HEK293T (cell line): ENCODE data around the gene CLTA.

Source experiments
- CTCF ChIA-PET: fragments of 350-600 bp; formaldehyde crosslinking; extraction: SDS; loops from one replicate; lab custom pipeline; 2021; ENCODE audit warnings: antibody characterized with exemption, inconsistent platforms; lab: Yijun Ruan, JAX
- POLR2A ChIA-PET: fragments of 350-600 bp; formaldehyde crosslinking; extraction: SDS; loops from one replicate; lab custom pipeline; 2020; ENCODE audit warnings: antibody characterized with exemption, inconsistent platforms; lab: Yijun Ruan, JAX
- DNase-seq: peaks from one replicate; pipeline ENCODE4 v3.0.0; 2012; ENCODE audit warnings: mixed read lengths; ENCODE audit errors: extremely low spot score
- ARNT ChIP-seq: fragments of 450-650 bp; IDR thresholded peaks from 2 replicates; pipeline ENCODE4 v1.6.1; 2017; ENCODE audit warnings: mild to moderate bottlenecking
- BHLHE40 ChIP-seq: fragments of 450-650 bp; IDR thresholded peaks from 2 replicates; pipeline ENCODE4 v1.6.1; 2016; ENCODE audit warnings: mild to moderate bottlenecking, moderate library complexity, borderline replicate concordance
- CTBP1 ChIP-seq: fragments of 450-650 bp; IDR thresholded peaks from 2 replicates; pipeline ENCODE4 v1.6.1; 2016; ENCODE audit warnings: borderline replicate concordance
- ELF4 ChIP-seq: fragments of 450-650 bp; IDR thresholded peaks from 2 replicates; pipeline ENCODE4 v1.6.1; 2017; ENCODE audit warnings: antibody characterized with exemption
- FOXA1 ChIP-seq: fragments of 450-650 bp; IDR thresholded peaks from 2 replicates; pipeline ENCODE4 v1.6.1; 2016; ENCODE audit warnings: mild to moderate bottlenecking
- FOXK2 ChIP-seq: fragments of 450-650 bp; IDR thresholded peaks from 2 replicates; pipeline ENCODE4 v1.6.1; 2016; ENCODE audit warnings: mild to moderate bottlenecking
- FOXM1 ChIP-seq: fragments of 450-650 bp; IDR thresholded peaks from 2 replicates; pipeline ENCODE4 v1.6.1; 2017; ENCODE audit warnings: mild to moderate bottlenecking, borderline replicate concordance
- HDGF ChIP-seq: fragments of 450-650 bp; IDR thresholded peaks from 2 replicates; pipeline ENCODE4 v1.6.1; 2017; ENCODE audit warnings: antibody characterized with exemption, borderline replicate concordance
- L3MBTL2 ChIP-seq: fragments of 450-650 bp; conservative IDR thresholded peaks from 2 replicates; pipeline ENCODE4 v1.6.1; 2016; ENCODE audit warnings: mild to moderate bottlenecking
- LEF1 ChIP-seq: fragments of 450-650 bp; IDR thresholded peaks from 2 replicates; pipeline ENCODE4 v1.6.1; 2017; ENCODE audit warnings: mild to moderate bottlenecking, borderline replicate concordance
- NFRKB ChIP-seq: fragments of 450-650 bp; IDR thresholded peaks from 2 replicates; pipeline ENCODE4 v1.6.1; 2016; ENCODE audit warnings: mild to moderate bottlenecking, moderate library complexity
- PKNOX1 ChIP-seq: fragments of 450-650 bp; IDR thresholded peaks from 2 replicates; pipeline ENCODE4 v1.6.1; 2016
- SP1 ChIP-seq: fragments of 450-650 bp; IDR thresholded peaks from 2 replicates; pipeline ENCODE4 v1.6.1; 2017
- SUZ12 ChIP-seq: fragments of 450-650 bp; IDR thresholded peaks from 2 replicates; pipeline ENCODE4 v1.6.1; 2016; ENCODE audit warnings: mild to moderate bottlenecking
- TARDBP ChIP-seq: fragments of 450-650 bp; IDR thresholded peaks from 2 replicates; pipeline ENCODE4 v1.6.1; 2016
- ZNF384 ChIP-seq: fragments of 450-650 bp; IDR thresholded peaks from 2 replicates; pipeline ENCODE4 v1.6.1; 2016

The CLTA gene

GRCh38 chr9:36211510-36211909 is 20.8 kb downstream of the CLTA start:
- no peak for DNase-seq
- ChIA-PET CTCF (no interaction called here), POLR2A (no interaction called here)
- no peak for TF ChIP-seq L3MBTL2
- TF ChIP-seq HDGF, result no peak
- no peak for TF ChIP-seq CTBP1

- ChIA-PET POLR2A (interaction anchor here (1.2 kb wide), 1 partner anchor 12 kb away, joined by 4 read pairs; no protein-coding TSS in a partner anchor), CTCF (interaction anchor here (0.6 to 1.0 kb wide), 2 partner anchors 11 to 116 kb away, joined by 3 to 4 read pairs; no protein-coding TSS in a partner anchor)
- TF ChIP-seq ARNT (no peak), LEF1 (no peak), ELF4 (no peak), SP1 (no peak), FOXK2 (no peak), HDGF (no peak)
- no peak for DNase-seq
Measured at GRCh38 chr9:36213387-36213786, 22.7 kb downstream of the CLTA start.

- POLR2A ChIA-PET, result interaction anchor here (1.2 kb wide), 1 partner anchor 12 kb away, joined by 4 read pairs; no protein-coding TSS in a partner anchor
- CTCF ChIA-PET, result interaction anchor here (1.0 kb wide), 1 partner anchor 115 kb away, joined by 4 read pairs; no protein-coding TSS in a partner anchor
- no peak for DNase-seq
- TF ChIP-seq BHLHE40, result no peak
- TF ChIP-seq SP1, result no peak
- TF ChIP-seq ZNF384, result no peak
- TF ChIP-seq NFRKB, result no peak
- no peak for TF ChIP-seq CTBP1
- TF ChIP-seq ELF4, result no peak
- TF ChIP-seq FOXA1, result no peak
- no peak for TF ChIP-seq ARNT
- no peak for TF ChIP-seq SUZ12
- TF ChIP-seq FOXK2, result no peak
Measured at GRCh38 chr9:36213989-36214388, 23.3 kb downstream of the CLTA start.

GRCh38 chr9:36214571-36214970 is 23.9 kb downstream of the CLTA start:
- DNase-seq, result no peak
- ChIA-PET CTCF (no interaction called here), POLR2A (interaction anchor here (1.2 kb wide), 1 partner anchor 13 kb away, joined by 4 read pairs; no protein-coding TSS in a partner anchor)
- no peak for TF ChIP-seq LEF1
- no peak for TF ChIP-seq TARDBP
- no peak for TF ChIP-seq NFRKB
- no peak for TF ChIP-seq FOXA1
- no peak for TF ChIP-seq SUZ12
- no peak for TF ChIP-seq BHLHE40
- no peak for TF ChIP-seq FOXK2
- TF ChIP-seq PKNOX1, result no peak
- TF ChIP-seq ARNT, result no peak

- no peak for TF ChIP-seq PKNOX1
- no peak for TF ChIP-seq FOXM1
- TF ChIP-seq ARNT, result no peak
- ChIA-PET POLR2A (no interaction called here), CTCF (no interaction called here)
- DNase-seq, result no peak
Measured at GRCh38 chr9:36217256-36217968, 26.7 kb downstream of the CLTA start.

GRCh38 chr9:36218011-36218410 is 27.3 kb downstream of the CLTA start:
- ChIA-PET CTCF (no interaction called here), POLR2A (no interaction called here)
- TF ChIP-seq SUZ12 (no peak), FOXK2 (no peak), BHLHE40 (no peak), L3MBTL2 (no peak), HDGF (no peak), LEF1 (no peak), ELF4 (no peak), FOXM1 (no peak), ARNT (no peak), TARDBP (no peak), ZNF384 (no peak)
- no peak for DNase-seq

GRCh38 chr9:36218411-36218901 is 27.7 kb downstream of the CLTA start:
- POLR2A ChIA-PET, result no interaction called here
- CTCF ChIA-PET, result no interaction called here
- TF ChIP-seq L3MBTL2 (no peak), CTBP1 (no peak), SP1 (no peak), SUZ12 (no peak), ARNT (no peak)
- no peak for DNase-seq

- POLR2A ChIA-PET, result no interaction called here
- no peak for DNase-seq
- no peak for TF ChIP-seq LEF1
- no peak for TF ChIP-seq FOXA1
- TF ChIP-seq L3MBTL2, result no peak
- no peak for TF ChIP-seq NFRKB
- no peak for TF ChIP-seq HDGF
- no peak for TF ChIP-seq FOXM1
- no peak for TF ChIP-seq FOXK2
- CTCF ChIA-PET, result no interaction called here
Measured at GRCh38 chr9:36221667-36222066, 30.9 kb downstream of the CLTA start.
